GM12878 (cell line): ENCODE data around the gene MPEG1. TPM values are rescaled to one million over a fixed set of nuclear protein-coding genes. Genes with fewer than 3 reads are reported as not detected.

Experiments
- ATAC-seq: fragments of 200-7000 bp; cut with Tn5 transposase; 3 replicates; pipeline ENCODE4 v1.9.1; 2020; ENCODE audit warnings: mild to moderate bottlenecking, moderate library complexity
- BruUV-seq: library from RNA; stranded (reverse); fragments of 400-500 nt; replicated peaks from 2 replicates; lab custom pipeline; 2021; lab: Mats Ljungman, UMichigan
- CTCF ChIA-PET: fragments of 300-600 bp; sonication (Branson Sonifier 250); formaldehyde crosslinking; extraction: SDS; loops from one replicate; lab custom pipeline; 2021; ENCODE audit warnings: inconsistent platforms; lab: Yijun Ruan, JAX
- POLR2A ChIA-PET: fragments of 350-600 bp; formaldehyde crosslinking; extraction: SDS; loops from one replicate; lab custom pipeline; 2021; ENCODE audit warnings: inconsistent platforms; lab: Charles Lee
- RAD21 ChIA-PET: fragments of 300-600 bp; sonication (Branson Sonifier 250); formaldehyde crosslinking; loops from one replicate; lab custom pipeline; 2023; ENCODE audit warnings: antibody characterized with exemption; ENCODE audit not compliant: unreplicated experiment; lab: Charles Lee
- SMC1A ChIA-PET: fragments of 300-600 bp; sonication (Branson Sonifier 250); formaldehyde crosslinking; loops from one replicate; lab custom pipeline; 2023; ENCODE audit not compliant: unreplicated experiment, uncharacterized antibody; lab: Charles Lee
- DNase-seq: peaks from one replicate; pipeline ENCODE4 v3.0.0-alpha.2; 2011; ENCODE audit warnings: low read depth, low spot score
- FAIRE-seq: peaks from 3 replicates; lab custom pipeline; 2011; peaks lifted over from hg19 to GRCh38; lab: Jason Lieb, UNC
- H2AFZ ChIP-seq: 2 replicates; pipeline ENCODE4 v1.6.0; 2011; ENCODE audit warnings: low read depth, low read length, control low read depth; ENCODE audit not compliant: control insufficient read depth
- H3K27ac ChIP-seq: 2 replicates; pipeline ENCODE4 v1.5.1; 2011; ENCODE audit warnings: control low read depth; ENCODE audit not compliant: control insufficient read depth, insufficient read depth
- H3K27me3 ChIP-seq, 2 experiments: replicated peaks in 1 of 2; 2 replicates each; pipeline versions ENCODE4 v1.6.0 to v1.6.1; 2011; ENCODE audit warnings: low read length in 1 of 2; ENCODE audit not compliant: control insufficient read depth in 2 of 2, insufficient read depth in 2 of 2
- H3K36me3 ChIP-seq, 2 experiments: 2 replicates each; pipeline ENCODE4 v1.5.1; 2011; ENCODE audit warnings: low read length in 1 of 2; ENCODE audit not compliant: control insufficient read depth in 2 of 2, insufficient read depth in 2 of 2
- H3K4me1 ChIP-seq: 2 replicates; pipeline ENCODE4 v1.6.1; 2011; ENCODE audit warnings: mild to moderate bottlenecking, low read length, moderate library complexity, mixed read lengths; ENCODE audit not compliant: control insufficient read depth, insufficient read depth
- H3K4me2 ChIP-seq: 2 replicates; pipeline ENCODE4 v1.6.0; 2011; ENCODE audit warnings: control low read depth; ENCODE audit not compliant: control insufficient read depth, insufficient read depth
- H3K4me3 ChIP-seq: fragments of 200-600 bp; sonication (generic); 2 replicates; pipeline ENCODE4 v1.5.1; 2016
- H3K79me2 ChIP-seq: 2 replicates; pipeline ENCODE4 v1.6.0; 2011; ENCODE audit warnings: low read length; ENCODE audit not compliant: control insufficient read depth, insufficient read depth
- H3K9ac ChIP-seq: 2 replicates; pipeline ENCODE4 v1.8.0; 2011; ENCODE audit warnings: low read length, control low read depth, mixed read lengths; ENCODE audit not compliant: control insufficient read depth, insufficient read depth
- H3K9me3 ChIP-seq: replicated peaks from 3 replicates; pipeline ENCODE4 v1.5.1; 2011; ENCODE audit warnings: mild to moderate bottlenecking, low read length; ENCODE audit not compliant: control insufficient read depth, insufficient read depth
- H4K20me1 ChIP-seq: 2 replicates; pipeline ENCODE4 v1.6.0; 2011; ENCODE audit not compliant: control insufficient read depth, insufficient read depth
- POU2F2 ChIP-seq: IDR thresholded peaks from 3 replicates; pipeline ENCODE4 v1.6.1; 2011; ENCODE audit warnings: low read depth, mild to moderate bottlenecking, low read length, borderline replicate concordance
- TBL1XR1 ChIP-seq: IDR thresholded peaks from 2 replicates; pipeline ENCODE4 v1.6.1; 2012; ENCODE audit warnings: low read depth, low read length, improper control_type of control experiment
- WRNIP1 ChIP-seq: IDR thresholded peaks from 2 replicates; pipeline ENCODE4 v1.6.1; 2011; ENCODE audit warnings: low read depth, low read length, improper control_type of control experiment, borderline replicate concordance
- WGBS: methylation state at CpG from one replicate; pipeline ENCODE4 v1.1.6; 2016; ENCODE audit warnings: low lambda C conversion rate; ENCODE audit not compliant: insufficient replicate concordance, insufficient coverage; ENCODE audit errors: missing lambda C conversion rate; 5-methylcytosine and 5-hydroxymethylcytosine counted together
- in situ Hi-C: fragments of 300-500 bp; cut with MboI; formaldehyde crosslinking; loops from 9 replicates; pipeline ENCODE4 v1.14.3; 2018; ENCODE audit warnings: mixed read lengths
- intact Hi-C: fragments of 100-400 bp; cut with micrococcal nuclease; formaldehyde crosslinking; loops from one replicate; pipeline ENCODE4 v1.14.2; 2022; ENCODE audit not compliant: unreplicated experiment
- polyA plus RNA-seq, 11 experiments: library from polyadenylated mRNA; depleted of rRNA in 4 of 11; unstranded in 6 of 11; stranded (reverse) in 5 of 11; fragments of >200 nt; fragmentation: Nextera tagmentation in 4 of 11; fragmentation: Illumina TruSeq in 1 of 11; extraction: Ambion mirVana in 4 of 11; extraction: Trizol in 1 of 11; gene quantifications; 1 replicate in 1 of 11; 2 replicates in 10 of 11; pipeline versions ENCODE4 v1.2.1 to v1.2.3, GENCODE V29; 2011 to 2016; ENCODE audit warnings: inconsistent platforms in 2 of 11, missing spikeins in 2 of 11, low read depth in 1 of 11
- total RNA-seq, 4 experiments: library from RNA; depleted of rRNA in 3 of 4; stranded (reverse); fragments of >200 nt in 3 of 4; fragmentation: Illumina TruSeq in 1 of 4; extraction: Trizol in 1 of 4; gene quantifications; 2 replicates each; pipeline versions ENCODE4 v1.2.1 to v1.2.3, GENCODE V29; 2013 to 2021
- TF ChIP-seq, protein P1 (sequence below): IDR thresholded peaks from 2 replicates; pipeline ENCODE4 v1.6.1; 2012; ENCODE audit warnings: low read length, inconsistent platforms
- TF ChIP-seq, protein P2 (sequence below): IDR thresholded peaks from 2 replicates; pipeline ENCODE4 v1.6.1; 2011; ENCODE audit warnings: borderline replicate concordance, low read depth, mild to moderate bottlenecking, moderate library complexity, low read length; ENCODE audit not compliant: insufficient read depth, poor library complexity, severe bottlenecking

MPEG1 gene
- total and polyA plus RNA-seq, 10 of the 15 experiments (the other 5 are each of a cell fraction or from before 2014, with no cell fraction given): 1.3 to 15.6 (median 11.7) TPM; not detected in 1

DNA sequence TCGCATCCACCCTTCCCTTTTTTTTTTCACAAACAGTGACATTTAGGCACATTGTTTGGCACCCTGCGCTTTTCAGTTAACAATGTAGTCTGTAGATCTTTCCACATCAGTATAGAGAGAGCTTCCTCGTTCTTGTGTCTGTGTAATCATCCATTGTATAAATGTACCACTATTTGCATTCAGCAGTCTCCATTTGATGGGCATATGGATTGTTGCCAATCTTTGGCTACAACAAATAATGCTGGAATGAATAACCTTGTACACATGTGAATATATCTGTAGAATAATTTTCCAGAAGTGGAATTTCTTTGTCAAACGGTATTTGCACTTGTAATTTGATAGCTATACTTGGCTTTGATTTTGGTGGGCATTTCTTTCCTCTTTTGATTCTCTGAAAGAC is 17.1 kb downstream of the MPEG1 start (continued):
- TF ChIP-seq WRNIP1: no peak
- TF ChIP-seq, protein P1, sequence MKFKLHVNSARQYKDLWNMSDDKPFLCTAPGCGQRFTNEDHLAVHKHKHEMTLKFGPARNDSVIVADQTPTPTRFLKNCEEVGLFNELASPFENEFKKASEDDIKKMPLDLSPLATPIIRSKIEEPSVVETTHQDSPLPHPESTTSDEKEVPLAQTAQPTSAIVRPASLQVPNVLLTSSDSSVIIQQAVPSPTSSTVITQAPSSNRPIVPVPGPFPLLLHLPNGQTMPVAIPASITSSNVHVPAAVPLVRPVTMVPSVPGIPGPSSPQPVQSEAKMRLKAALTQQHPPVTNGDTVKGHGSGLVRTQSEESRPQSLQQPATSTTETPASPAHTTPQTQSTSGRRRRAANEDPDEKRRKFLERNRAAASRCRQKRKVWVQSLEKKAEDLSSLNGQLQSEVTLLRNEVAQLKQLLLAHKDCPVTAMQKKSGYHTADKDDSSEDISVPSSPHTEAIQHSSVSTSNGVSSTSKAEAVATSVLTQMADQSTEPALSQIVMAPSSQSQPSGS: no peak

- no peaks in the 10 kb centered on the region for H3K27me3 ChIP-seq
- TF ChIP-seq TBL1XR1: no peak
- TF ChIP-seq, protein P2, sequence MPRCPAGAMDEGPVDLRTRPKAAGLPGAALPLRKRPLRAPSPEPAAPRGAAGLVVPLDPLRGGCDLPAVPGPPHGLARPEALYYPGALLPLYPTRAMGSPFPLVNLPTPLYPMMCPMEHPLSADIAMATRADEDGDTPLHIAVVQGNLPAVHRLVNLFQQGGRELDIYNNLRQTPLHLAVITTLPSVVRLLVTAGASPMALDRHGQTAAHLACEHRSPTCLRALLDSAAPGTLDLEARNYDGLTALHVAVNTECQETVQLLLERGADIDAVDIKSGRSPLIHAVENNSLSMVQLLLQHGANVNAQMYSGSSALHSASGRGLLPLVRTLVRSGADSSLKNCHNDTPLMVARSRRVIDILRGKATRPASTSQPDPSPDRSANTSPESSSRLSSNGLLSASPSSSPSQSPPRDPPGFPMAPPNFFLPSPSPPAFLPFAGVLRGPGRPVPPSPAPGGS: no peak
- no peak for TF ChIP-seq POU2F2
- TF ChIP-seq, all 136 proteins: peak for 0
- H3K27ac ChIP-seq: no peak overlapping the region
- WGBS: 91% methylated on average over 10 of the region's 10 CpGs
- peaks cover 23 to 32% of the 10 kb centered on the region in 2 experiments; a peak in 3 of 4 replicates for H3K36me3 ChIP-seq
- no peaks in the 10 kb centered on the region; the same call in 1 of the 2 replicates for H3K79me2 ChIP-seq
- no TSS peak for BruUV-seq
- CTCF ChIA-PET: interaction anchor here (1.7 to 33.5 kb wide), 3 partner anchors 5 to 36 kb away, joined by 5 to 1180 read pairs (median 1180); partner anchors contain the start of genes DTX4 and MPEG1
- intact Hi-C loops: no loop called here
- FAIRE-seq (no peak), ATAC-seq (no peak), DNase-seq (no peak)
- H3K4me1 ChIP-seq: peaks cover 16% of the 10 kb centered on the region
- H3K9me3 ChIP-seq: no peaks in the 10 kb centered on the region; the same call in 2 of the 3 replicates
- H3K9ac ChIP-seq: no peak overlapping the region
- POLR2A ChIA-PET: interaction anchor here (1.1 kb wide), 1 partner anchor 11 kb away, joined by 3 read pairs; no protein-coding TSS in a partner anchor
- H2AFZ ChIP-seq: no peak overlapping the region
- in situ Hi-C loops: loop anchor here (25.0 kb wide), 1 partner anchor 1569 kb away; the partner anchor contains the start of gene MS4A15
- SMC1A ChIA-PET: interaction anchor here (1.0 to 1.9 kb wide), 3 partner anchors 9 to 48 kb away, joined by 3 to 10 read pairs (median 4); no protein-coding TSS in a partner anchor
- no peak overlapping the region for H3K4me2 ChIP-seq
- H4K20me1 ChIP-seq: no peaks in the 10 kb centered on the region
- RAD21 ChIA-PET: interaction anchor here (1.0 to 1.6 kb wide), 3 partner anchors 13 to 17 kb away, joined by 3 to 5 read pairs (median 4); no protein-coding TSS in a partner anchor
- no peak overlapping the region for H3K4me3 ChIP-seq
Observed at GRCh38 chr11:59193587-59194130, 19.1 kb downstream of the MPEG1 start.
